Measurements from ENCODE around the gene ST3GAL2.
"Not testable (repeated sequence)": the region's sequence is repeated elsewhere in the genome, so short reads cannot be mapped to it uniquely, and the experiment has no call there.

Gene ST3GAL2

GRCh38 chr16:70453892-70454221 is 15.0 kb upstream of the ST3GAL2 start:
- Mint-ChIP-seq H3K4me1 (ENCODE audit: low read depth) (peaks cover 24% of the 10 kb centered on the region), H3K27ac (peak overlapping the region; percentile 90), H3K9me3 (ENCODE audit: low read depth) (no peaks in the 10 kb centered on the region), H3K36me3 (no peaks in the 10 kb centered on the region), H3K27me3 (no peaks in the 10 kb centered on the region), H3K4me3 (peak overlapping the region; percentile 94)

- Mint-ChIP-seq H3K4me1 (ENCODE audit: low read depth) (peaks cover 24% of the 10 kb centered on the region), H3K4me3 (peak overlapping the region; percentile 94), H3K27ac (peak overlapping the region; percentile 90), H3K9me3 (ENCODE audit: low read depth) (no peaks in the 10 kb centered on the region), H3K27me3 (no peaks in the 10 kb centered on the region), H3K36me3 (no peaks in the 10 kb centered on the region)
Observed at GRCh38 chr16:70453117-70453891, 14.4 kb upstream of the ST3GAL2 start.

- not testable (repeated sequence) for H3K27ac Mint-ChIP-seq; H3K4me3 Mint-ChIP-seq; H3K27me3 Mint-ChIP-seq; H3K9me3 Mint-ChIP-seq (ENCODE audit: low read depth); H3K36me3 Mint-ChIP-seq
- peaks cover 19% of the 10 kb centered on the region for H3K4me1 Mint-ChIP-seq (ENCODE audit: low read depth)
Observed at GRCh38 chr16:70451004-70451340, 12.1 kb upstream of the ST3GAL2 start.

GRCh38 chr16:70450142-70451003 is 11.5 kb upstream of the ST3GAL2 start:
- not testable (repeated sequence) for H3K4me3 Mint-ChIP-seq; H3K9me3 Mint-ChIP-seq (ENCODE audit: low read depth); H3K36me3 Mint-ChIP-seq; H3K27me3 Mint-ChIP-seq
- Mint-ChIP-seq H3K4me1 (ENCODE audit: low read depth) (peaks cover 17% of the 10 kb centered on the region), H3K27ac (peak overlapping the region; percentile 34)

GRCh38 chr16:70448075-70448474 is 9.2 kb upstream of the ST3GAL2 start:
- Mint-ChIP-seq H3K27me3 (no peaks in the 10 kb centered on the region), H3K9me3 (ENCODE audit: low read depth) (no peaks in the 10 kb centered on the region), H3K36me3 (no peaks in the 10 kb centered on the region), H3K27ac (no peak overlapping the region), H3K4me3 (no peak overlapping the region), H3K4me1 (ENCODE audit: low read depth) (peaks cover 8% of the 10 kb centered on the region)

- Mint-ChIP-seq H3K27me3 (no peaks in the 10 kb centered on the region), H3K9me3 (ENCODE audit: low read depth) (no peaks in the 10 kb centered on the region), H3K4me3 (no peak overlapping the region), H3K36me3 (no peaks in the 10 kb centered on the region), H3K27ac (no peak overlapping the region), H3K4me1 (ENCODE audit: low read depth) (no peaks in the 10 kb centered on the region)
Observed at GRCh38 chr16:70444249-70445063, 5.6 kb upstream of the ST3GAL2 start.

- Mint-ChIP-seq H3K4me1 (ENCODE audit: low read depth) (peaks cover 11% of the 10 kb centered on the region), H3K27me3 (no peaks in the 10 kb centered on the region), H3K9me3 (ENCODE audit: low read depth) (no peaks in the 10 kb centered on the region)
Observed at GRCh38 chr16:70442344-70442743, 3.4 kb upstream of the ST3GAL2 start.

GRCh38 chr16:70441406-70441990 is 2.6 kb upstream of the ST3GAL2 start:
- H3K9me3 Mint-ChIP-seq (ENCODE audit: low read depth) = no peaks in the 10 kb centered on the region
- peak overlapping the region; percentile 23 for H3K4me3 Mint-ChIP-seq
- peaks cover 20% of the 10 kb centered on the region for H3K4me1 Mint-ChIP-seq (ENCODE audit: low read depth)
- H3K36me3 Mint-ChIP-seq = no peaks in the 10 kb centered on the region
- no peak overlapping the region for H3K27ac Mint-ChIP-seq
- H3K27me3 Mint-ChIP-seq = no peaks in the 10 kb centered on the region

More at GRCh38 chr16:70442344-70442743, 3.4 kb upstream of the ST3GAL2 start:
- Mint-ChIP-seq H3K4me3 (no peak overlapping the region), H3K27ac (no peak overlapping the region), H3K36me3 (no peaks in the 10 kb centered on the region)

GRCh38 chr16:70440009-70440692 is 1.3 kb upstream of the ST3GAL2 start:
- peak overlapping the region; percentile 50 for H3K27ac Mint-ChIP-seq
- peak overlapping the region; percentile 91 for H3K4me3 Mint-ChIP-seq
- H3K4me1 Mint-ChIP-seq (ENCODE audit: low read depth) = peaks cover 25% of the 10 kb centered on the region

GRCh38 chr16:70438585-70438968 is 323 bp downstream of the ST3GAL2 start:
- Mint-ChIP-seq H3K36me3 (peaks cover 2% of the 10 kb centered on the region), H3K27ac (peak overlapping the region; percentile 88), H3K9me3 (ENCODE audit: low read depth) (no peaks in the 10 kb centered on the region), H3K4me3 (peak overlapping the region; percentile 98), H3K27me3 (no peaks in the 10 kb centered on the region), H3K4me1 (ENCODE audit: low read depth) (peaks cover 39% of the 10 kb centered on the region)

More at GRCh38 chr16:70440009-70440692, 1.3 kb upstream of the ST3GAL2 start:
- no peaks in the 10 kb centered on the region for H3K27me3 Mint-ChIP-seq
- H3K9me3 Mint-ChIP-seq (ENCODE audit: low read depth) = no peaks in the 10 kb centered on the region
- H3K36me3 Mint-ChIP-seq = no peaks in the 10 kb centered on the region

- no peaks in the 10 kb centered on the region for H3K9me3 Mint-ChIP-seq (ENCODE audit: low read depth)
- H3K36me3 Mint-ChIP-seq = peaks cover 2% of the 10 kb centered on the region
- peak overlapping the region; percentile 98 for H3K4me3 Mint-ChIP-seq
- H3K27me3 Mint-ChIP-seq = no peaks in the 10 kb centered on the region
- H3K4me1 Mint-ChIP-seq (ENCODE audit: low read depth) = peaks cover 45% of the 10 kb centered on the region
- H3K27ac Mint-ChIP-seq = peak overlapping the region; percentile 88
Observed at GRCh38 chr16:70437582-70438557, 1.0 kb downstream of the ST3GAL2 start.

GRCh38 chr16:70437017-70437581 is 1.8 kb downstream of the ST3GAL2 start:
- H3K36me3 Mint-ChIP-seq = peaks cover 2% of the 10 kb centered on the region
- H3K27me3 Mint-ChIP-seq = no peaks in the 10 kb centered on the region
- H3K27ac Mint-ChIP-seq = peak overlapping the region; percentile 88
- no peaks in the 10 kb centered on the region for H3K9me3 Mint-ChIP-seq (ENCODE audit: low read depth)
- H3K4me1 Mint-ChIP-seq (ENCODE audit: low read depth) = peaks cover 53% of the 10 kb centered on the region
- H3K4me3 Mint-ChIP-seq = peak overlapping the region; percentile 98
